HG02938 (cell line): ENCODE data around the gene CD3D.

Experiments used
- ATAC-seq: cut with Tn5 transposase; IDR thresholded peaks from one replicate; pipeline ENCODE4 v1.9.1; 2021; ENCODE audit warnings: mild to moderate bottlenecking, moderate library complexity; ENCODE audit not compliant: unreplicated experiment

Gene CD3D

DNA sequence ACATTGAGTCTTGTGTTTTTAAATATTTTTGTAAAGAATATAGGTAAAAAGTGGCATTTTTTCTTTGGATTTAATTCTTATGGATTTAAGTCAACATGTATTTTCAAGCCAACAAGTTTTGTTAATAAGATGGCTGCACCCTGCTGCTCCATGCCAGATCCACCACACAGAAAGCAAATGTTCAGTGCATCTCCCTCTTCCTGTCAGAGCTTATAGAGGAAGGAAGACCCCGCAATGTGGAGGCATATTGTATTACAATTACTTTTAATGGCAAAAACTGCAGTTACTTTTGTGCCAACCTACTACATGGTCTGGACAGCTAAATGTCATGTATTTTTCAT, 38.3 kb downstream of the CD3D start:
- ATAC-seq: no peak

DNA sequence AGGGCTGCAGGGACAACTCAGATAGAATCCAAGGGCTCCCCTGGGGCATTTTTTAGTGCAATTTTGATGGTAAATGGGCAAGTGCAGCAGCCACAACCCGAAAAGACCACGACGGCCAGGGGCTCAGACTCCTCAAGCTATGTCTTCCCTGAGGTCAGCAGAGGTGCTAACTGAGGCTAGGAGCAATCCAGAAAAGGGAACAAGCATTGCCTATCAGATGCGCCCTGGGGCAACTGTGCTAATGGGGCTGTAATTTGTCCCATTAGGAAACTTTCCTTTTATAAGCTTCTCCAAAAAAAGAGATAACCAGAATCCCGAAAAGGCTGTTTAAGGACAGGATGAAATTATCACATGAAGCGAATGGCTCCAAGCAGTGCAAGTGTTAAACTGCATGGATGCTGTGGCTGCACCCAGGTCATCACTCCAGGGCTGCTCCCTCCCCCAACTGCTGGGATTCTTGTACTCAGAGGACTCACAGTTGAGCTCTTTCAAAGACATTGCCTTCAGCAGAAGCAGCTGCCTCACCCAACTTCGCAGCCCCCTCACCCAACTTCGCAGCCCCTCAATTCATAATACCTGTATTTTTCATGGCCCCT, 40.8 kb downstream of the CD3D start:
- ATAC-seq: no peak

DNA sequence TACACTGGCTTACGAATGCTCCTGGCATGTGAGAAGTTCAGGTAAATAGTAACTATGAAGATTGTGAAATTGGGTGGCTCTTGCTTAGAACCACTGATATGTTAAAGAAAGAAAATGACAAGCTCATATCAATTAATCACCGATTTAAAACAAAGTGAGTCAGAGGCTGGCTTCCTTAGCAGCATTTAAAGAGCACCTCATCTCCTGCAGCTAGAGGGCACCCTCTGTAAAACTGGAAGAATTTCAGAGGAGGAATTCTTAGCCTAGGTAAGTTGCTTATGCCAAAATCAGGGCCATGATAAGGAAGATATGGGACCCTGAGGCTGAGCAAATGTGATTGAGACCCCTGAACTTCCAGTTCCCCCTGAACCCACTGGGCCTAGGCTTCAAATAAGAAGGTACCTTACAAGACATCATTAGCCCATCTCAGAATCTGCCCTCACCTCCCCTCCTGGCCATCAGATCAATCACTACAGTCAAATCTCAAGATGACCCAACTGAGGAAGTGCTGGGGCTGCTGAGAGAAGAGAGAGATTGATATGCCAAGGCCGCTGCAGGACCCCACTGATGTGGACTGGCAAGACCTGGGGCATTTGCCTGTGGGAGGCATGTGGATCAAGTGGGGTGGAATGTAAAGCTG, 46.6 kb downstream of the CD3D start:
- ATAC-seq: no peak

DNA sequence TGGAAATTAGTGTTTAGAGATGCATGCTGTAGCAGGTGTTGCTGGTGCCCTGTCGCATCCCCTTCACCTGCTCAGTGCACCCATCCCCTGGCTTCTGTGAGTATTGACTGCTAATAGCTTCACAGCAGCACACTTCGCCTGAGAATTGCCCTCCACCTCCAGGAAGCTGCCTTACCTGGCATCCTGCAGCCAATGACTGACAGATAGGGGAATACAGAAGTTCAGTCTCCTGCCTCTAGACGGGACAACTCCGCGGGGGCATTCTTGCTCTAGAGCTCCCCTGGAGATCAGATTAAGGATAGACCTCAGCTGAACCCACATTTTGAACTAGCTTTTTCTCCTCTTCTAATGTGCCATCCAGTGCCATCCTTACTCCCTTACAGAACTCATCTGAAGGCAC, 47.3 kb downstream of the CD3D start:
- no peak for ATAC-seq

DNA sequence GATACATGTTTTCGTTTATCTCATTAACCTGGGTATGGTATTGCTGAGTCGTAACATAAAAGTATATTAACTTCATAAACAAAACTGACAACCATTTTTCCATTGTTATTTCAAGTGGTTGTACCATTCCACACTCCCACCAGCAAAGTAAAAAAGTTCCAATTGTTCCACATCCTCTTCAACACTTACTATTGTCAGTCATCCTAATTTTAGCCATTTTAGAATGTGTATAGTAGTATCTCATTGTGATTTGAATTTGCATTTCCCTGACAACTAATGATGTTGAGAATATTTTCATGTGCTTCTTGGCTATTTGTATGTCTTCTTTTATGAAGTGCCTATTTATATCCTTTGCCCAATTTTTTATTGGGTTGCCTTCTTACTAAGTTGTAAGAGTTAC, 48.5 kb downstream of the CD3D start:
- no peak for ATAC-seq

DNA sequence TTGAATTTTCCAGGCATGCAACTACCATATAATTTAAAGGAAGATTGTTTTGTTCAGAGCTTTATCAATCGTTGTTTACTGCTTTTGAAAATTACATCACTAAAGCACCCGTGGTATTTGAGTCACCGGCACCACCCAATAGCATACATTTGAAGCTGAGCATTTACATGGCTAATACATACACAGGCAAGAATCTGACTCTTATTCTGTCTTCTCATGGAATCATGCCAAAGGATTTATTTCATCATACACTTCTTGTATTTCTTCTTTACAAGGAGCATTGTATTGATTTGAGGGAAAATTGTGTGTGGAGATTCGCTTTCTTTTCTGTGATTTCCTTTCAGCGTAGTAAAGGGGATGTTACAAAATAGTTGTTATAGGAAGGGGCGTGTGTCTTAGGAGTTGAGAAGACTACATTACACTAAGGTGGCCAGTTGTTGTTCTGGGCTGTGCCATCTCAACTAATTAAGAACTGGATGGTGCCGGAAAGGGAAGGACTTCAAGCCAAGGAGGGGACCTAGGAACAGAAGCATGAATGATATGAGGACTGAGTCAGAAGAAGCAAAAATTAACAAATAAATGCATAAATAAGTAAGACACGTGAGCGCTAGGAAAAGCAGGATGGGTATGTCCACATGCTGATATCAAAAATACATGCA, 50.9 kb downstream of the CD3D start:
- ATAC-seq: no peak

DNA sequence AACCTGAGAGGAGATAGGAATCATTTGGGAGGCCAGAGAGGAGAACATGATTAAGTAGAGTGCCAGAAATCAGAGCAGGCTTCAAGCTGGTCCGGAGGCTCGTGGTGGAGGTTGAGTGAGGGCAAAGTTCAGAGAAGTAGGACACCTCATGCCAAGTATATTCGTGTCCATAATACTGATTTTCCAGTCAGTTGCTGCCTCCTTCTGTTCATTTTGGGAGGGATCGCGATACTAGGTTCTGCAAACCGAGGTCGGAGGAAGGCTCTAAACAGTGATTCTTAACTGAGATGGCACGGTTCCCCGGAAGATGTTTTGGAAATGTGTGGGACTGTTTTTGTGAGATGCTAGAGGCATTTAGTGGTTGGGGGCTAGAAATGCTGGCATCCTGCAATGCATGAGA, 51.6 kb downstream of the CD3D start:
- no peak for ATAC-seq

DNA sequence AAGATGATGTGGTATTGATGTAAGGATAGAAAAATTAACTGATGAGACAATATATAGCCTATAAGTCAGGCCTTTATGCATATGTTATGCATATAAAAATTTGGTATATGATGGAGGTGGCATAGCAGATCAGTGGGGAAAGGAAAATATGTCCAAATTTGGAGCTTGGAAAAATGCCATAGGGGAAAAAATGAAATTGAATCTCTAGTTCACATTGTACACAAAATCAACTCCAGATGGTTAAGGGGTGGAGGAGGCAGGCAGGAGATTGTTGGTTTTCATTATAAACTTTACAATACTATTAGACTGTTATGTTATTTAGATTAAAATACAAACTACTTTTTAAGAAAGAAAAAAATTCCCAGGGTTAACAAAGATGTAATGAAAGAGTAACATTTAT, 53.1 kb downstream of the CD3D start:
- no peak for ATAC-seq
